Mesendoderm (in vitro differentiated cells): ENCODE results near the gene TANC1.

Source experiments
- DNase-seq: peaks from one replicate; pipeline ENCODE4 v3.0.0; 2013
- H2AK5ac ChIP-seq: 2 replicates; pipeline ENCODE4 v1.6.1; 2013; ENCODE audit warnings: low read length, inconsistent platforms
- H2BK120ac ChIP-seq: 2 replicates; pipeline ENCODE4 v1.6.1; 2013; ENCODE audit warnings: low read depth, mild to moderate bottlenecking, low read length, moderate library complexity, mixed read lengths
- H2BK15ac ChIP-seq: replicated peaks from 2 replicates; pipeline ENCODE4 v1.6.1; 2013; ENCODE audit warnings: low read depth, mild to moderate bottlenecking, moderate library complexity
- H2BK5ac ChIP-seq: 2 replicates; pipeline ENCODE4 v1.6.1; 2013; ENCODE audit warnings: low read length, inconsistent platforms
- H3K18ac ChIP-seq: 2 replicates; pipeline ENCODE4 v1.6.1; 2013; ENCODE audit warnings: mild to moderate bottlenecking, low read length, mixed read lengths
- H3K23ac ChIP-seq: one replicate; pipeline ENCODE4 v1.6.1; 2013; ENCODE audit warnings: low read length
- H3K27ac ChIP-seq: 2 replicates; pipeline ENCODE4 v1.5.1; 2013; ENCODE audit warnings: low read depth, mild to moderate bottlenecking, inconsistent platforms, low read length, moderate library complexity
- H3K27me3 ChIP-seq: 2 replicates; pipeline ENCODE4 v1.6.1; 2013; ENCODE audit warnings: low read length, control low read depth, mild to moderate bottlenecking, inconsistent platforms; ENCODE audit not compliant: insufficient read depth, poor library complexity
- H3K36me3 ChIP-seq: 2 replicates; pipeline ENCODE4 v1.6.1; 2013; ENCODE audit warnings: low read length, inconsistent platforms; ENCODE audit not compliant: control insufficient read depth, insufficient read depth
- H3K4ac ChIP-seq: one replicate; pipeline ENCODE4 v1.6.1; 2013; ENCODE audit warnings: low read depth, mild to moderate bottlenecking, low read length, moderate library complexity
- H3K4me1 ChIP-seq: 2 replicates; pipeline ENCODE4 v1.6.1; 2013; ENCODE audit warnings: low read depth, low read length, inconsistent platforms; ENCODE audit not compliant: control insufficient read depth
- H3K4me2 ChIP-seq: 2 replicates; pipeline ENCODE4 v1.6.1; 2013; ENCODE audit warnings: low read length
- H3K4me3 ChIP-seq: 2 replicates; pipeline ENCODE4 v1.5.1; 2013; ENCODE audit warnings: mild to moderate bottlenecking, low read length
- H3K56ac ChIP-seq: one replicate; pipeline ENCODE4 v1.6.1; 2013; ENCODE audit warnings: low read length
- H3K79me1 ChIP-seq: 2 replicates; pipeline ENCODE4 v1.6.1; 2013; ENCODE audit warnings: low read length, inconsistent platforms
- H3K79me2 ChIP-seq: 2 replicates; pipeline ENCODE4 v1.6.1; 2013; ENCODE audit warnings: mild to moderate bottlenecking, low read length; ENCODE audit not compliant: control insufficient read depth, insufficient read depth
- H3K9ac ChIP-seq: 2 replicates; pipeline ENCODE4 v1.6.1; 2013; ENCODE audit warnings: low read length, inconsistent platforms
- H4K5ac ChIP-seq: one replicate; pipeline ENCODE4 v1.6.1; 2013; ENCODE audit warnings: low read length
- H4K8ac ChIP-seq: one replicate; pipeline ENCODE4 v1.6.1; 2013; ENCODE audit warnings: low read depth, mild to moderate bottlenecking, control low read depth, low read length, moderate library complexity
- WGBS: extraction: QIAGEN DNeasy Blood & Tissue Kit; methylation state at CpG from one replicate; pipeline ENCODE4 v1.1.7; 2013; ENCODE audit warnings: low lambda C conversion rate, missing lambda C conversion rate; ENCODE audit not compliant: insufficient coverage; ENCODE audit errors: extremely low coverage; 5-methylcytosine and 5-hydroxymethylcytosine counted together

The TANC1 gene

GRCh38 chr2:159012142-159012541 lies 43.7 kb downstream of the TANC1 start:
- no CpG with 5 or more reads among the region's 4 CpGs for WGBS
- H3K27ac ChIP-seq, result no peak overlapping the region

GRCh38 chr2:159013103-159013502 lies 44.7 kb downstream of the TANC1 start:
- no peaks in the 10 kb centered on the region for H3K36me3 ChIP-seq
- H3K18ac ChIP-seq, result no peak overlapping the region
- H3K56ac ChIP-seq, result no peak overlapping the region
- no peak overlapping the region for H3K23ac ChIP-seq
- no peak overlapping the region for H3K4me2 ChIP-seq
- no CpG with 5 or more reads among the region's 3 CpGs for WGBS
- no peak overlapping the region for H2BK120ac ChIP-seq
- H4K8ac ChIP-seq, result no peak overlapping the region
- H3K27ac ChIP-seq, result no peak overlapping the region
- H3K4ac ChIP-seq, result no peak overlapping the region
- H2AK5ac ChIP-seq, result no peak overlapping the region
- no peak overlapping the region for H2BK5ac ChIP-seq
- no peak overlapping the region for H4K5ac ChIP-seq
- H3K27me3 ChIP-seq, result no peaks in the 10 kb centered on the region
- no peak overlapping the region for H2BK15ac ChIP-seq
- DNase-seq, result no peak
- H3K79me2 ChIP-seq, result no peaks in the 10 kb centered on the region
- H3K4me3 ChIP-seq, result no peak overlapping the region
- H3K9ac ChIP-seq, result no peak overlapping the region
- peaks cover 3% of the 10 kb centered on the region for H3K4me1 ChIP-seq
- H3K79me1 ChIP-seq, result no peaks in the 10 kb centered on the region

More at GRCh38 chr2:159012142-159012541, 43.7 kb downstream of the TANC1 start:
- Histone ChIP-seq H2BK15ac (no peak overlapping the region), H3K79me1 (no peaks in the 10 kb centered on the region), H3K36me3 (no peaks in the 10 kb centered on the region), H3K9ac (no peak overlapping the region), H2BK5ac (no peak overlapping the region), H3K4ac (no peak overlapping the region), H3K4me3 (no peak overlapping the region), H2BK120ac (no peak overlapping the region), H3K4me1 (peaks cover 3% of the 10 kb centered on the region), H3K4me2 (no peak overlapping the region), H4K5ac (no peak overlapping the region), H3K56ac (no peak overlapping the region), H3K18ac (no peak overlapping the region), H3K23ac (no peak overlapping the region), H4K8ac (no peak overlapping the region), H2AK5ac (no peak overlapping the region), H3K79me2 (no peaks in the 10 kb centered on the region), H3K27me3 (no peaks in the 10 kb centered on the region)
- no peak for DNase-seq

- Histone ChIP-seq H3K36me3 (no peaks in the 10 kb centered on the region), H4K8ac (no peak overlapping the region), H3K79me2 (no peaks in the 10 kb centered on the region), H3K9ac (no peak overlapping the region), H3K4ac (no peak overlapping the region), H3K4me1 (peaks cover 3% of the 10 kb centered on the region), H2BK5ac (no peak overlapping the region), H2AK5ac (no peak overlapping the region), H2BK15ac (no peak overlapping the region), H3K18ac (no peak overlapping the region), H3K27me3 (no peaks in the 10 kb centered on the region), H3K4me2 (no peak overlapping the region), H3K27ac (no peak overlapping the region), H2BK120ac (no peak overlapping the region), H3K79me1 (no peaks in the 10 kb centered on the region), H3K4me3 (no peak overlapping the region), H4K5ac (no peak overlapping the region), H3K56ac (no peak overlapping the region), H3K23ac (no peak overlapping the region)
- no peak for DNase-seq
- no CpG with 5 or more reads among the region's 2 CpGs for WGBS
These were observed 46.7 kb downstream of the TANC1 start for GRCh38 chr2:159015174-159015573.

- Histone ChIP-seq H3K23ac (no peak overlapping the region), H3K4ac (no peak overlapping the region), H3K4me3 (no peak overlapping the region), H2BK15ac (no peak overlapping the region), H3K9ac (no peak overlapping the region), H3K56ac (no peak overlapping the region), H2AK5ac (no peak overlapping the region), H3K36me3 (no peaks in the 10 kb centered on the region), H3K4me1 (no peaks in the 10 kb centered on the region), H3K18ac (no peak overlapping the region), H3K27ac (no peak overlapping the region), H3K79me2 (no peaks in the 10 kb centered on the region), H4K8ac (no peak overlapping the region), H3K27me3 (no peaks in the 10 kb centered on the region), H2BK5ac (no peak overlapping the region), H4K5ac (no peak overlapping the region), H3K79me1 (no peaks in the 10 kb centered on the region), H3K4me2 (no peak overlapping the region), H2BK120ac (no peak overlapping the region)
- no CpG with 5 or more reads among the region's 2 CpGs for WGBS
- no peak for DNase-seq
These were observed 47.4 kb downstream of the TANC1 start for GRCh38 chr2:159015823-159016222.

GRCh38 chr2:159017837-159018236 lies 49.4 kb downstream of the TANC1 start:
- no peak overlapping the region for H3K4me3 ChIP-seq
- DNase-seq, result no peak
- no peak overlapping the region for H4K5ac ChIP-seq
- no peaks in the 10 kb centered on the region for H3K4me1 ChIP-seq
- H2BK5ac ChIP-seq, result no peak overlapping the region
- no peaks in the 10 kb centered on the region for H3K79me2 ChIP-seq
- H3K27me3 ChIP-seq, result no peaks in the 10 kb centered on the region
- H3K56ac ChIP-seq, result no peak overlapping the region
- no peak overlapping the region for H3K27ac ChIP-seq
- H2BK15ac ChIP-seq, result no peak overlapping the region
- H3K18ac ChIP-seq, result no peak overlapping the region
- H3K4me2 ChIP-seq, result no peak overlapping the region
- WGBS, result no CpG with 5 or more reads among the region's 5 CpGs
- H3K9ac ChIP-seq, result no peak overlapping the region
- no peak overlapping the region for H3K23ac ChIP-seq
- no peak overlapping the region for H4K8ac ChIP-seq
- H3K79me1 ChIP-seq, result no peaks in the 10 kb centered on the region
- no peak overlapping the region for H3K4ac ChIP-seq
- H3K36me3 ChIP-seq, result no peaks in the 10 kb centered on the region
- H2BK120ac ChIP-seq, result no peak overlapping the region
- H2AK5ac ChIP-seq, result no peak overlapping the region

GRCh38 chr2:159019021-159019420 lies 50.6 kb downstream of the TANC1 start:
- Histone ChIP-seq H2AK5ac (no peak overlapping the region), H3K23ac (no peak overlapping the region), H3K27ac (no peak overlapping the region), H3K4ac (no peak overlapping the region), H2BK120ac (no peak overlapping the region), H3K4me1 (no peaks in the 10 kb centered on the region), H3K9ac (no peak overlapping the region), H2BK5ac (no peak overlapping the region), H4K8ac (no peak overlapping the region), H3K27me3 (no peaks in the 10 kb centered on the region), H3K79me1 (no peaks in the 10 kb centered on the region), H3K4me2 (no peak overlapping the region), H3K56ac (no peak overlapping the region), H3K79me2 (no peaks in the 10 kb centered on the region), H3K36me3 (no peaks in the 10 kb centered on the region), H3K4me3 (no peak overlapping the region), H3K18ac (no peak overlapping the region), H4K5ac (no peak overlapping the region), H2BK15ac (no peak overlapping the region)
- no CpG with 5 or more reads among the region's 6 CpGs for WGBS
- DNase-seq, result no peak
